ENCODE data around the gene ARHGEF6.
"Not testable (repeated sequence)": the region's sequence is repeated elsewhere in the genome, so short reads cannot be mapped to it uniquely, and the experiment has no call there.

The ARHGEF6 gene

GRCh38 chrX:136780763-136781162, at the start of gene ARHGEF6:
Gene ARHGEF6, minus strand, starts transcription at chrX:136780932. Its CDS starts 50 bp downstream, at chrX:136780882.
- DNase-seq, result no peak

- DNase-seq, result no peak
Measured at GRCh38 chrX:136829413-136829812, 48.7 kb upstream of the ARHGEF6 start.

- no peak for DNase-seq
Measured at GRCh38 chrX:136828830-136829229, 48.1 kb upstream of the ARHGEF6 start.

- peak; percentile 49 for DNase-seq
Measured at GRCh38 chrX:136827026-136827425, 46.3 kb upstream of the ARHGEF6 start.

- DNase-seq, result no peak
Measured at GRCh38 chrX:136825771-136826170, 45.0 kb upstream of the ARHGEF6 start.

GRCh38 chrX:136823175-136823574, 42.4 kb upstream of the ARHGEF6 start:
- no peak for DNase-seq

- no peak for DNase-seq
Measured at GRCh38 chrX:136822337-136823095, 41.8 kb upstream of the ARHGEF6 start.

GRCh38 chrX:136819756-136820155, 39.0 kb upstream of the ARHGEF6 start:
- DNase-seq, result not testable (repeated sequence)

- DNase-seq, result no peak
Measured at GRCh38 chrX:136819031-136819703, 38.4 kb upstream of the ARHGEF6 start.

GRCh38 chrX:136816975-136817374, 36.2 kb upstream of the ARHGEF6 start:
- DNase-seq, result no peak

- DNase-seq, result no peak
Measured at GRCh38 chrX:136814847-136815750, 34.4 kb upstream of the ARHGEF6 start.

- no peak for DNase-seq
Measured at GRCh38 chrX:136812286-136812685, 31.6 kb upstream of the ARHGEF6 start.

GRCh38 chrX:136810493-136810892, 29.8 kb upstream of the ARHGEF6 start:
- DNase-seq, result no peak

GRCh38 chrX:136806891-136807410, 26.2 kb upstream of the ARHGEF6 start:
- no peak for DNase-seq

- DNase-seq, result no peak
Measured at GRCh38 chrX:136802515-136802914, 21.8 kb upstream of the ARHGEF6 start.

- DNase-seq, result no peak
Measured at GRCh38 chrX:136797787-136798186, 17.1 kb upstream of the ARHGEF6 start.

GRCh38 chrX:136795132-136795531, 14.4 kb upstream of the ARHGEF6 start:
- DNase-seq, result not testable (repeated sequence)

- not testable (repeated sequence) for DNase-seq
Measured at GRCh38 chrX:136794660-136795059, 13.9 kb upstream of the ARHGEF6 start.

- peak; percentile 8 for DNase-seq
Measured at GRCh38 chrX:136794080-136794479, 13.3 kb upstream of the ARHGEF6 start.

GRCh38 chrX:136789856-136790255, 9.1 kb upstream of the ARHGEF6 start:
- DNase-seq, result no peak

GRCh38 chrX:136784231-136784630, 3.5 kb upstream of the ARHGEF6 start:
- DNase-seq, result no peak

GRCh38 chrX:136783159-136783558, 2.4 kb upstream of the ARHGEF6 start:
- no peak for DNase-seq

- no peak for DNase-seq
Measured at GRCh38 chrX:136781180-136781797, 557 bp upstream of the ARHGEF6 start.

All from NCI-H2029 treated with DMSO at 0.1 percent for 48 hours (cell line).